Left ventricle myocardium superior (tissue), 1 donor: Measurements from ENCODE around the gene PLA2G12B. TPM values are rescaled to one million over a fixed set of nuclear protein-coding genes. Genes with fewer than 3 reads are reported as not detected.
"Not testable (repeated sequence)": the region's sequence is repeated elsewhere in the genome, so short reads cannot be mapped to it uniquely, and the experiment has no call there.

ENCODE experiments used
- ATAC-seq: fragments of 200-7000 bp; cut with Tn5 transposase; one replicate; pipeline ENCODE4 v1.9.1; 2020; ENCODE audit warnings: mild to moderate bottlenecking, moderate library complexity
- DNase-seq: peaks from one replicate; pipeline ENCODE4 v3.0.0-alpha.2; 2020
- intact Hi-C: fragments of 100-400 bp; cut with micrococcal nuclease; formaldehyde crosslinking; loops from one replicate; pipeline ENCODE4 v1.11.0; 2022
- total RNA-seq: library from RNA; stranded (reverse); fragmentation: NEBNext Ultra II Directional; extraction: Animal tissue kit (Norgen Biotek cat#: 25700); gene quantifications from one replicate; pipeline ENCODE4 v1.2.1, GENCODE V29; 2021
- donor health status: DM: no; HTN: yes; CAD: no; lungs with severe emphysema.

The PLA2G12B gene
- total RNA-seq, 1 donor from 2014 or later = not detected

DNA sequence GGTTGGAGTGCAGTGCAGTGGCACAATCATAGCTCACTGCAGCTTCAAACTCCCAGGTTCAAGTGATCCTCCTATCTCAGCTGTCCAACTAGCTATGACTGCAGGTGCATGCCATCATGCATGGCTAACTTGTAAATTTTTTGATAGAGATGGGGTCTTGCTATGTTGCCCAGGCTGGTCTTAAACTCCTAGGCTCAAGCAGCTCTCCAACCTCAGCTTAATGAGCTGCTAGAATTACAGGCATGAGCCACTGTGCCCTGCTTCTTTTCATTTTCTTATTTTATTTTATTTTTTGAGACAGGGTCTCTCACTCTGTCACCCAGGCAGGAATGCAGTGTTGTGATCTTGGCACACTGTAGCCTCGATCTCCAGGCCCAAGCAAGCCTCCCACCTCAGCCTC, 7.6 kb downstream of the PLA2G12B start:
- DNase-seq (no peak), ATAC-seq (no peak)
- intact Hi-C loops = no loop called here

DNA sequence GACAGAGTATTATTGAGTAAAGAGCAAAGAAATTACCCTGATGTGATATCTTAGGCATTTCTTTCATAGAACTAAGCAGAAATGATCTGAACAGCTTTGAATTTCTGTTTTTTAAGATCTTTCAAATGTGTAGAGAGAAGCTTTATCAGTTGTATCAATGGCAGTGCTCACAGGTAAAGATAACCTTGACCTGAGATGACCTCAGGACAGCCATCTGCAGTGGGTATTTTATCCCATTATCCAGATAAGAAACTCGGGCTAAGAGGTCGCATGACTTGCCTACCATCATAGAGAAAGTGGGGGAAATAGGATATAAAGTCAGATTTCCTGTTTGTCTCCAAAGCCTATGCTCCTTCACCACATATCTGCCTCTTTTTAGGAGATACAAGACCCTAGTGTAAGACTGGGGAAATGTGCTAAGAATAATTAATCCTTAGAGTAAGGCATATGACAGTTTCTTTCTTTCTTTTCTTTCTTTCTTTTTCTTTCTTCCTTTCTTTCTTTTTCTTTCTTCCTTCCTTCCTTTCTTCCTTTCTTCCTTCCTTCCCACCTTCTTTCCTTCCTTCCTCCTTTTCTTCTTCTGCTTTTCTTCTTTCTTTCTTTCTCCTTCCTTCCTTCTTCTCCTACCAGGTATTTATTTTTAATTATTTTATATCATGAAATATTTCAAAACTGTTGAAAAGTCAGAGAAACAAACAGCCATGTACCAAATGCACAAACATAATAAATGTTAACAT, 10.9 kb downstream of the PLA2G12B start:
- DNase-seq (no peak), ATAC-seq (no peak)
- intact Hi-C loops = no loop called here

DNA sequence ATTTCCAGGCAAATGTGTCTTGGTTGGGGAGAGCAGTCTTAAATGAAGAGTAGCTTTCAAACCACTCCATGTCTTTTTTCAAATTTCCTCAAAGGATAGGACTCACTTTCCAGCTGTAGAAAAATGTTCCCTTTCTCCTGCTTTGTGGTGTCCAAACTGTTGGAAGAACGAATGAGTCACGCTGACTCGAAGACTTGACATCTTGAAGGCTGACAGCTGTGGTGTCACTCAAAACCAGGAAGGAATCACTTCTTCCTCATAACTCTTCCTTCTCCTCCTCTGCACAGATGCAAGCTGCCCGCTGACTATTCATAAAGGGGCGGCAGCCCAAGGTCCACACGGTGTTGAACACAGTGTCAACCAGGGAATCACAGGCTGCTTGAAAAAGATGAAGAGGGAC, 19.2 kb downstream of the PLA2G12B start:
- no peak for DNase-seq
- no peak for ATAC-seq
- intact Hi-C loops = no loop called here

DNA sequence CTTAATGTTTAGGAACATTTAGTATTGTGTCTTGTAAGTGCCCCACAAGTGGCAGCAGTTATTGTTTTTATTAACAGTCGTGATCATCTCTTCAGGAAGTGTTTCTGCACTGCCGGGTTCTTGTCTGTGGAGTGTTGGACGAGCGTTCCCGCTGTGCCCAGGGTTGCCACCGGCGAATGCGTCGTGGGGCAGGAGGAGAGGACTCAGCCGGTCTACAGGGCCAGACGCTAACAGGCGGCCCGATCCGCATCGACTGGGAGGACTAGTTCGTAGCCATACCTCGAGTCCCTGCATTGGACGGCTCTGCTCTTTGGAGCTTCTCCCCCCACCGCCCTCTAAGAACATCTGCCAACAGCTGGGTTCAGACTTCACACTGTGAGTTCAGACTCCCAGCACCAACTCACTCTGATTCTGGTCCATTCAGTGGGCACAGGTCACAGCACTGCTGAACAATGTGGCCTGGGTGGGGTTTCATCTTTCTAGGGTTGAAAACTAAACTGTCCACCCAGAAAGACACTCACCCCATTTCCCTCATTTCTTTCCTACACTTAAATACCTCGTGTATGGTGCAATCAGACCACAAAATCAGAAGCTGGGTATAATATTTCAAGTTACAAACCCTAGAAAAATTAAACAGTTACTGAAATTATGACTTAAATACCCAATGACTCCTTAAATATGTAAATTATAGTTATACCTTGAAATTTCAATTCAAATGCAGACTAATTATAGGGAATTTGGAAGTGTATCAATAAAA, 22.2 kb downstream of the PLA2G12B start:
- ATAC-seq = no peak
- intact Hi-C loops = no loop called here
- no peak for DNase-seq

DNA sequence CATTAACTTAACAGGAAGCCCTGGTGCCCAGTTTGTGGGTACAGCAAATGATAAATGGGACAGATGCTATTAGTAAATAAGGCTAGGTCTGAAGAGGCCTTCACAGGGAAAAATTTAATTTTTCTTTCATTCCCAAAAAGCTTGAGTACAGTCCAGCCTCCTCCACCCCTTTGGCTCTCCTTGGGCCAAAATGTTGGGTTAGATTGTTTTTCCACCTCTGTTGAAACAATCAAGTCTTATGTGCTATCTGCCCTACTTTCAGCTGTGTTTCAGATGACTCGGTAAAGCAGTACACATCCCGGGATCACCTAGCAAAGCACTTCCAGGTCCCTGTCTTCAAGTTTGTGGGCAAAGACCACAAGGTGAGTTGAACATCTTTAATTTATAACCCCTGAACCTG, 24.3 kb downstream of the PLA2G12B start:
- ATAC-seq = no peak
- intact Hi-C loops = no loop called here

DNA sequence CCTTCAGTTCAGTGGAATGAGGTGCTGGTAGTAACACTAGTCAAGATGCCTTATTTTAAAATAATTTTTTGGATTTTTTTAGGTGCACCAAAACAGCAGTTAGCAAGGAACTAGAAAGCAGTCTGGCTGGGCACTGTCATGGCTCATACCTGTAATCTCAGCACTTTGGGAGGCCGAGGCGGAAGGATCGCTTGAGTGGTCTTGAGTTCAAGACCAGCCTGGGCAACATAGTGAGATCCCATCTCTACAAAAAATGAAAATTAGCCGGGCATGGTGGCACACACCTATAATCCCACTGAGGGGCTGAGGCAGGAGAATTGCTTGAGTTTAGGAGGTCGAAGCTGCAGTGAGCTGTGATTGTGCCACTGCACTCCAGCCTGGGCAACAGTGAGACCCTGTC, 25.8 kb downstream of the PLA2G12B start:
- ATAC-seq = no peak
- no peak for DNase-seq
- intact Hi-C loops = no loop called here

More for the DNA sequence above, 24.3 kb downstream of the PLA2G12B start:
- DNase-seq = no peak

DNA sequence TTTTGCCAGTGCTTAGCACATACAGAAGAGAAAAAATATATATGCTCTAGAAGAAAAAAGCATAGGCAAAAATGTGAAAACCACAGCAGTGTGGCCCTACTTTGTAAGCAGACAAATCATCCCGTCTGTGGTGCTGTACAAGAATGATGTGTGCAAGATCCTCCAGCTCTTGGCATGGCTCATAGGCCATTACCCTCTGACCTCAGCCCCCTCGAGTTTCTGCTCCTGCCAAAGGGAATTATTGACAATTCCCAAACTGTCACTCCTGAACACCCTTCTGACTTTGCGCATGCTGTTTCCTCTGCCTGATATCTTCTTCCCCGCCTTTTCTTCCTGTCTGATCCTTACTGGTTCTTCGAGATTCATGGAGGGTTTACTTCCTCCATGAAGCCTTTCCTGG, 27.1 kb downstream of the PLA2G12B start:
- no peak for ATAC-seq
- intact Hi-C loops = no loop called here
- DNase-seq = no peak

DNA sequence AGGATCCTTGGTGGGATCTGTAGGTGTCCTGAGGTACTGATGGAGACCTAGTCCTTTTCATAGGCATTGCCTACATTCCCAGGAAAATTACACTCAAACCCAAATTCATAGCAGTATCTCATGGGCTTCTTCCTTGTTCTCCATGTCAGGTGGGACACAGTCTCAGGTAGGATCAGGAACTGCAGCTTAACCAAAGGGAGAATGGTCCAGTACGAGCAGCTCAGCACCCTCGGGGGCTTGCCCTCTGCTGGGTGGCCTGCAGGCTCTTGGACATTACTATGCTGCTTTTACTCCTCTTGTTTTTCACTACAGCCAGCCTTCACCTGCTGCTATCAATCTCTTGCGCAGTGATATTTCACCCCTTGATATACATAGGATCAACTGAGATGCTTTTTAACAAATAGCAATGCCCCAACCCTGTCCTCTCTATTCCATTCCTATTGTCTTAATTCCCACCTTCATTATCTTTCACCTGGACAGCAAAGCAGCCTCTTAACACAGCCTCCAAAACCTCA, 28.6 kb downstream of the PLA2G12B start:
- intact Hi-C loops = no loop called here
- DNase-seq (no peak), ATAC-seq (no peak)

DNA sequence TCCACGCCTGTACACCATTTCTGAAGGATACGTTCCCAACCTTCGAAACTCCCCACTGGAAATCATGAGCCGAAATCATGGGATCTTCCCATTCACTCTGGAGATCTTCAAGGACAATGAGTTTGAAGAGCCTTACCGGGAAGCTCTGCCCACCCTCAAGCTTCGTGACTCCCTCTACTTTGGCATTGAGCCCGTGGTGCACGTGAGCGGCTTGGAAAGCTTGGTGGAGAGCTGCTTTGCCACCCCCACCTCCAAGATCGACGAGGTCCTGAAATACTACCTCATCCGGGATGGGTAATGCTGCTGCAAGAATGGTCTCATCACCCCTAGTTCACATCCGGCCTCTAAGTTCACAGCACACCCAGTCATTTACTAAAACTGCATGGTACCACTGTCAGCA, 30.3 kb downstream of the PLA2G12B start:
- no peak for ATAC-seq
- DNase-seq = no peak
- intact Hi-C loops = no loop called here

DNA sequence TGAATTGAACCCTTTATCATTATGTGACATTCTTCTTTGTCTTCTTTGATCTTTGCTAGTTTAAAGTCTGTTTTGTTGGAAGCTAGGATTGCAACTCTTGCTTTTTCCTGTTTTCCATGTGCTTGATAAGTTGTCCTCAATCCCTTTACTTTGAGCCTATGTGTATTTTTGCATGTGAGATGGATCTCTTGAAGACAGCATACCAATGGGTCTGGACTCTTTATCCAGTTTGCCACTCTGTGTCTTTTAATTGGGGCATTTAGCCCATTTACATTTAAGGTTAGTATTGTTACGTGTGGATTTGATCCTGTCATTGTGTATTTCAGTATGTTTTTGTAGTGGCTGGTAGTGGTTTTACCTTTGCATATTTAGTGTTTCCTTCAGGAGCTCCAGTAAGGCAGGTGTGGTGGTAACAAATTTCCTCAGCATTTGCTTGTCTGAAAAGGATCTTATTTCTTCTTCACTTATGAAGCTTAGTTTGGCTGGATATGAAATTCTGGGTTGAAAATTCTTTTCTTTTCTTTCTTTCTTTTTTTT, 33.4 kb downstream of the PLA2G12B start:
- ATAC-seq, intact Hi-C loops, DNase-seq: not testable (repeated sequence)

DNA sequence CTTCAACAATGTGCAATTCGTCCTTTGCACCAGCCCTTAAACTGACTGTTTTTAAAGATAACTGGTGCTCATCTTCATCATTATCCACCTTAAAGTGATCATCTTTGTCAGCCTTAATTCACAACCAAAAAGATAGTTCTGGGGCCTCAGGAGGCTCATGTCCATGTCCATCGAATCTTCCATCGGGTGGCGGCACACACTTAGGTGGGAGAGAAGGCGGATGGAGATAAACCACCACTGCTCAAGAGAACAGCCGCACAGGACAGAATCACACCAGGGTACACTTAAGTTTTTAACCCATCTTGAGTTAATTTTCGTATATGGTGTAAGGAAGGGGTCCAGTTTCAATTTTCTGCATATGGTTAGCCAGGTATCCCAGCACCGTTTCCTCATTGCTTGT, 36.3 kb downstream of the PLA2G12B start:
- ATAC-seq (no peak), DNase-seq (no peak)
- intact Hi-C loops = no loop called here

DNA sequence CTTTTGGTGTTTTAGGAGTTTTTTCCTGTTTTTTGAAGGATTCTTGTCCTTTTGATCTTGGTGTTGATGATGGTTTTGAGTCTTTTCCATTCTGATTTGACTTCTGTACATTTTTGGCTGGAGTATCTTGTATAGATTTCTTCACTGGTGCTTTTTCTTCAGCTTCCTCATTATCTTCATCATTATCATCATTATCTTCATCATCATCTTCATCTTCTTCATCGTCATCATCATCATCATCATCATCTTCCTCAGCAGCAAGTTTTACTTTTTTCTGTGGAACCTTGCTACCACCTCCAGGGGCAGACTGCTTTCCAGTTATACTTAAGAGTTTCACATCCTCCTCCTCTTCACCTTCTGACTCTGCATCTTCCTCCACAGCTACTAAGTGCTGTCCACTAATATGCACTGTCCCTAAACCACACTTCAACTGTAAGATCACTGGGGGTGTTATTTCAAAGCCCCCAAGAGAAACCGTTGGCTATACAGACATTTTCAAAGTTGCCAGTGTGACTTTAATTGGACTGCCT, 36.7 kb downstream of the PLA2G12B start:
- ATAC-seq, DNase-seq, intact Hi-C loops: not testable (repeated sequence)

DNA sequence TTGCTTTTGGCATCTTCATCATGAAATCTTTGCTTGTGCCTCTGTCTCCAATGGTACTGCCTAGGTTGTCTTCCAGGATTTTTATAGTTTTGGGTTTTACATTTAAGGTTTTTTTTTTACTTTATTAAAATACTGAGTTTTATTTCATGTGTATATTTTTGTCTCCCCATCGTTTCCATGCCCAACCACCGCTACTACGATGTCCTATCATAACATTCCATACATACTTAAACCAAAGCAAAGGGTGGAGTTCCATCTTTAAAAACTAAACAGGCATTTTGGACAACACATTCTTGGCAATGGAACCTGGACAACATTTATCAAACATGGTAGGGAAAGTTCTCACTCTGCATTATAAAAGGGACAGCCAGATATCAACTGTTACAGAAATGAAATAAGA, 37.4 kb downstream of the PLA2G12B start:
- DNase-seq, intact Hi-C loops, ATAC-seq: not testable (repeated sequence)

DNA sequence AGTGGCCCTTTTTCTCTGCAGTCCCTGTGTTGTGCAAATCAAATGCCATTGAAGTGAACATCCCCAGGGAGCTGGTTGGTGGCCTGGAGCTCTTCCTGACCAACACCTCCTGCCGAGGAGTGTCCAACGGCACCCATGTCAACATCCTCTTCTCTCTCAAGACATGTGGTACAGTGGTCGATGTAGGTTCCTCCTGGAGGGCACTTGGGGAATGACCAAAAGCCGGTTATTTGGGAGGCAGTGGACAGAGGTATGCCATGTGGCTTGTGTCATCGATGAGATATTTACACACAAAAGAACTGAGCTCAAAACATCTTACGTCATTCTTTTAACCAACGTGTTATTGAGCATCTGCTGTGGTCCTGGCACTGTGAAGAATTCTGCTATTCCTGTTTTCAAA, 41.3 kb downstream of the PLA2G12B start:
- DNase-seq = no peak
- ATAC-seq = no peak
- intact Hi-C loops = no loop called here

DNA sequence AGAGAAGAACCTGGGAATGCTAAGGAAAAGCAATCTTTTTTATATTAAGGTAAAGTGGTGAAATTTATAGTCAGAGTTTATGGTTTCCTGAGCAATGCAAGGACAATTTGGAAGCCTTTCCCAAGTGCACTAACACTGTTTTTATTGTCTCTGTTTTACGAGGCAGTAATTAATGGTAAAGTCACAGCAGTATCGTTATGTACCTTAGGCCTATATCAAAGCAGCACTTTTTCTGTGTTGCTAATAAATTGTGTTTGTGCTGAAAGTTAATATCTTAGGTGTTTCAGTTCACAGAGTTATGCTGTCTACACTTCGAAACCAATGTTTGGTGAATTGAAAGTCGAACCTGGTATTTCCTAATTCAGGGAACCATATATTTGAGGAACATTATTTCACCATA, 41.9 kb downstream of the PLA2G12B start:
- intact Hi-C loops = no loop called here
- no peak for DNase-seq
- ATAC-seq = no peak

DNA sequence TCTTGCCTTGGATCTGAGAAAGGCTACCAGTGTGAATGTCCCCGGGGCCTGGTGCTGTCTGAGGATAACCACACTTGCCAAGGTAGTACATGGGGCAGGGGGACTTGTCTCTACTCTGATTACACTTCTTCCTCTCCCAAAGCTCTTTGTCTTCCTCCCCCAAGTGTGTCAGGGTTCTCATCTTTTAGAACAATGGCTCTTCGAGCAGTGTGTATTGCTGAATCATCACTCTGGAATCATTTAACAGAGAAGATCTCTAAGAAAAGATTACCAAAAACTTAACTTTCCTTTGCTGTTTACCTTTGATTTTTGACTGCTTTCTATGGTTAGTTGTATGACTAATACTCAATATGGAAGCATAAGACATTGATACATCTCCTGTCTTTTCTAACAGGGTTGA, 42.8 kb downstream of the PLA2G12B start:
- DNase-seq (no peak), ATAC-seq (no peak)
- intact Hi-C loops = no loop called here

DNA sequence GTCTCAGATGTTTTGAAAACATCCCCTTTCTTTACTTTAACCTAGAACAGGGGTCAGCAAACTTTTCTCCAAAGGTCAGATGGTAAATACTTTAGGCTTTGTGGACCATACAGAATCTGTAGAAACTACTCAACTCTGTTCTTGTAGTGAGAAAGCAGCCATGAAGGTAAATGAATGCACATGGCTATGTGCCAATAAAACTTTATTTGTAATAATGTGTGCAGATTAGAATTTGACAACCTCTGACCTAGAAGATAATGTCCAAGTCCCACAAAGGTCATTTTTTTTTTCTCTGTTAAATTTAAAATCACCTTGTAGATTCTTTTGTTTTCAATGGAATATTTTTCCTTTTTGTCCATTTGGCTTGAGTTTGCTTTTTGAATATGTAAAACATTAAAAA, 43.9 kb downstream of the PLA2G12B start:
- DNase-seq = no peak
- intact Hi-C loops = no loop called here
- no peak for ATAC-seq

DNA sequence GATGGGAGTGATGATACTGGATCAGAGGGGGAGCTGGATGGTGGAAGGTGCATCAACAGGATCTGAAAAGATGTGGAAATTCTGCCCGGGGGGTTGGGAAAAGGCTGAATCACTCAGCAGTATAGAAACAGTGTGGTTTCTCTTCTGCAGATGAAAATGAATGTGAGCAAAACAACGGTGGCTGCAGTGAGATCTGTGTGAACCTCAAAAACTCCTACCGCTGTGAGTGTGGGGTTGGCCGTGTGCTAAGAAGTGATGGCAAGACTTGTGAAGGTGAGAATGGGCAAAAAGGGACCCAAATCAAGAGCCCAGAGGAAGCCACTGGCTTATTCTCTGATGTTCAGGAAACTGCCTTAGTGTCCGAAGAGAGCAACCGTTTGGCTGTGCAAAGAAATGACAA, 48.2 kb downstream of the PLA2G12B start:
- intact Hi-C loops = no loop called here
- ATAC-seq (no peak), DNase-seq (no peak)

DNA sequence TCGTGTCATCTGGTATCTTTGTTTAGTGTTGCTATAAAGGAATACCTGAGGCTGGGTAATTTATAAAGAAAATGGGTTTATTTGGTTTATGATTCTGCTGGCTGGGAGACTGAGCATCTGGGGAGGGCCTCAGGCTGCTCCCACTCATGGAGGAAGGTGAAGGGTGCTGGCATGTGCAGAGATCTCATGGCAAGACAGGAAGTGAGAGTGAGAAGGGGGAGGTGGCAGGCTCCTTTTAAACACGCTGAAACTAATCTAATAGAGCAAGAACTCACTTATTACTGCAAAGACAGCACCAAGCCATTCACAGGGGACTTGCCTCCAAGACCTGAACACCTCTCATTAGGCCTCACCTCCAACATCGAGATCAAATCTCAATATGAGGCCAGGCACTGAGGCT, 49.8 kb downstream of the PLA2G12B start:
- intact Hi-C loops = no loop called here
- ATAC-seq = no peak
- DNase-seq = no peak

DNA sequence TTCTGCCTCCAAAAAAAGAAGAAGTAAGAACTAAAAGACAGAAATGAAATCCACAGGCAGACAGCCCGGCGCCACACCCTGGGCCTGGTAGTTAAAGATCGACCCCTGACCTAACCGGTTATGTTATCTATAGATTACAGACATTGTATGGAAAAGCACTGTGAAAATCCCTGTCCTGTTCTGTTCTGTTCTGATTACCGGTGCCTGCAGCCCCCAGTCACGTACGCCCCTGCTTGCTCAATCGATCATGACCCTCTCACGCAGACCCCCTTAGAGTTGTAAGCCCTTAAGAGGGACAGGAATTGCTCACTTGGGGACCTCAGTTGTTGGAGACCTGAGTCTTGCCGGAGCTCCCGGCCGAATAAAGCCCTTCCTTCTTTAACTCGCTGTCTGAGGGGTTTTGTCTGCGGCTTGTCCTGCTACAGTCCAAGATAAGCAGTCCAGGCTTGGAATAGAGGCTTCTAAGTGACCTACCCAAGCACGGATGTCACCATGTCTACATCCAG, 50.6 kb downstream of the PLA2G12B start:
- ATAC-seq, intact Hi-C loops, DNase-seq: not testable (repeated sequence)
